Suprapubic skin (tissue), 4 donors: ENCODE measurements around the gene KRT77.

Experiments
- EP300 ChIP-seq: sonication (generic); formaldehyde crosslinking; IDR thresholded peaks from one replicate; pipeline ENCODE4 v1.6.1; 2017; ENCODE audit warnings: antibody characterized with exemption
- POLR2A ChIP-seq, 2 donors: fragments of 450-650 bp; IDR thresholded peaks; one replicate each; pipeline ENCODE4 v1.6.1; 2017; ENCODE audit warnings: antibody characterized with exemption in 2 of 2, mild to moderate bottlenecking in 2 of 2, moderate library complexity in 2 of 2
- POLR2AphosphoS5 ChIP-seq, 3 donors: sonication (generic); formaldehyde crosslinking; IDR thresholded peaks; one replicate each; pipeline ENCODE4 v1.6.1; 2017; ENCODE audit warnings: antibody characterized with exemption in 3 of 3
- TF ChIP-seq, protein P1 (sequence below), 2 donors: fragments of 200-600 bp in 1 of 2; fragments of 450-650 bp in 1 of 2; sonication (generic) in 1 of 2; IDR thresholded peaks; one replicate each; pipeline ENCODE4 v1.5.1; 2016 to 2019; ENCODE audit warnings: antibody characterized with exemption in 2 of 2, mild to moderate bottlenecking in 1 of 2, moderate library complexity in 1 of 2

DNA sequence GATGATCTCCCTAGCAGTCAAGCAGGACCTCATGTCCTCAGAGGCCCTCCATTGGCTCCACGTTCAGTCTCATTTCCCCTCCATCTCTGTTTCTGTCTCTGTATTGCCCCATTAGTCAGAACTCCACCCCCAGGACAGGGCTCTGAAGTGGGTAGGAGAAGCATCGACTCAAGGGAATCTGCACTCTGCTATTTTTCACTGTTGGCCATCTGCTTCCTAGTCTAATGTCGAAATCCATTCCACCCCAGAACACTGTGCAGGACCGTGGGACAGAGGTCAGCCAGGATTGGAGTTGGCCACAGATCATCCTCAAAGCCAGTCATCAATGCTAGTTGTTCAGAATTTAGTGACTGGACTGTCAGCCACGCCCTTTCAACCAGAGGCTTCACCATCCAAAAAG, 10.1 kb downstream of the KRT77 start:
- TF ChIP-seq POLR2AphosphoS5 (IDR thresholded peaks at IDR 0.05) = no peak
- TF ChIP-seq, protein P1, sequence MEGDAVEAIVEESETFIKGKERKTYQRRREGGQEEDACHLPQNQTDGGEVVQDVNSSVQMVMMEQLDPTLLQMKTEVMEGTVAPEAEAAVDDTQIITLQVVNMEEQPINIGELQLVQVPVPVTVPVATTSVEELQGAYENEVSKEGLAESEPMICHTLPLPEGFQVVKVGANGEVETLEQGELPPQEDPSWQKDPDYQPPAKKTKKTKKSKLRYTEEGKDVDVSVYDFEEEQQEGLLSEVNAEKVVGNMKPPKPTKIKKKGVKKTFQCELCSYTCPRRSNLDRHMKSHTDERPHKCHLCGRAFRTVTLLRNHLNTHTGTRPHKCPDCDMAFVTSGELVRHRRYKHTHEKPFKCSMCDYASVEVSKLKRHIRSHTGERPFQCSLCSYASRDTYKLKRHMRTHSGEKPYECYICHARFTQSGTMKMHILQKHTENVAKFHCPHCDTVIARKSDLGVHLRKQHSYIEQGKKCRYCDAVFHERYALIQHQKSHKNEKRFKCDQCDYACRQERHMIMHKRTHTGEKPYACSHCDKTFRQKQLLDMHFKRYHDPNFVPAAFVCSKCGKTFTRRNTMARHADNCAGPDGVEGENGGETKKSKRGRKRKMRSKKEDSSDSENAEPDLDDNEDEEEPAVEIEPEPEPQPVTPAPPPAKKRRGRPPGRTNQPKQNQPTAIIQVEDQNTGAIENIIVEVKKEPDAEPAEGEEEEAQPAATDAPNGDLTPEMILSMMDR (IDR thresholded peaks at IDR 0.05) = no peak
- no peak for TF ChIP-seq POLR2A (IDR thresholded peaks at IDR 0.05)
- TF ChIP-seq EP300 = no peak
